Embryonic facial prominence (tissue), 1 donor: Measurements from ENCODE around the gene SERPINA4.
"Not testable (repeated sequence)": the region's sequence is repeated elsewhere in the genome, so short reads cannot be mapped to it uniquely, and the experiment has no call there.

ENCODE experiments used
- DNase-seq: peaks from one replicate; pipeline ENCODE4 v3.0.0-alpha.2; 2016; ENCODE audit errors: extremely low spot score

Gene SERPINA4

GRCh38 chr14:94569381-94570001, 8.2 kb downstream of the SERPINA4 start:
- no peak for DNase-seq

DNA sequence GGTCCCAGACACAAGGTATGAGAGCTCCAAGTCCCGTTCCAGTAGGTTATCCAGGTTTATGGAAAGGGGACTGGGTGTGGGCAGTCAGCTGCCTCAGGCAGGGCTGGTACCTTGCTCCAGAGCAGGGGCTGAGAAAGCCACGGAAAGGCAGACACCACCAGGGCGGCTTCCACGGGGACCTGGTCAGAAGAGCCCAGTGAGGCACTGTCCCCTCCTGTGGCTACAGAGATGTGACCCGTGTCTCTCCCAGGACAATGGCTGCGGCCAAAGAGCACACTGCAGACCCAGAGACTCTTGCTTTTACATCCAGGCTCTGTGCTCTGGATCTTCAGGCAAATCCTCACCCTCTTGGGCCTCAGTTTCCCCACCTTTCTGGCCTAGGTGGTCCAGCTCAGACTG, 8.8 kb downstream of the SERPINA4 start:
- no peak for DNase-seq

DNA sequence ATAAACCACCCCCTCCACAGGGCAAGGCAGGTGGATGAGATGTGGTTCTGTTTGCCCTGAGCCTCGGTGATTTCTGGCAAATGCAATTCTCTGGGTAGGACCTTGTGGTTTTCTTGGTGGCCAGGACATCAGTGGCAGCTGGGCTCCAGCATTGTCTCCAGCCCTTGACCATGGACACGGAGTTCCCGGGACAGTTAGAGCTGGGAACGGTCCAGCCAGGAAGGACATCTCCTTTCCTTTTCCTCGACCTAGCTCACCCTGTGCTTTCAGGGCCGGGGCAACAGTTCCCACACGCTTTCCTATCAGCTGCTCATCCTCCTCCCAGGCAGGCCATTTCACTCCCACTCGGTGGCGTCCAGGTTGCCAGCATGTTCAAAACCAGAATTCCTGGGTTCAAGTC, 9.2 kb downstream of the SERPINA4 start:
- no peak for DNase-seq

DNA sequence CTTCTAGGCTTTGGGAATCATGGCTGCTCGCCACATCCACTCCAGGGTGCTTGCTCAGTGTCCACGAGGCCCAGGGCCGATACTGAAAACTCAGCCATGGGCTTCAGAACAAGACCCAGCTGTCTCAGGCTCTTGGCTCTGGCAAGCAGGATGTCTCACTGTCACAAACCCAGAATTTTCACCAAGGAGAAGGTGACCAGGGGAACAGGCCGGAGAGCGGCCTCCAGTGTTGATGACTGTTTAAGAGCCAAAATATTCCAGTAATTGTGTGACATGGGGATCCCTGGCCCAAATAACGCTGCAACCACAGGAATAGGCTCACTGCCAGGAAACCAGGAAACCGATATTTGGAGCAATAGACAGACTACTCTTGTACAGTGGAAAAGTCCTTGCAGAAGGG, 10.2 kb downstream of the SERPINA4 start:
- DNase-seq = no peak

GRCh38 chr14:94571950-94572349, 10.7 kb downstream of the SERPINA4 start:
- DNase-seq = no peak

DNA sequence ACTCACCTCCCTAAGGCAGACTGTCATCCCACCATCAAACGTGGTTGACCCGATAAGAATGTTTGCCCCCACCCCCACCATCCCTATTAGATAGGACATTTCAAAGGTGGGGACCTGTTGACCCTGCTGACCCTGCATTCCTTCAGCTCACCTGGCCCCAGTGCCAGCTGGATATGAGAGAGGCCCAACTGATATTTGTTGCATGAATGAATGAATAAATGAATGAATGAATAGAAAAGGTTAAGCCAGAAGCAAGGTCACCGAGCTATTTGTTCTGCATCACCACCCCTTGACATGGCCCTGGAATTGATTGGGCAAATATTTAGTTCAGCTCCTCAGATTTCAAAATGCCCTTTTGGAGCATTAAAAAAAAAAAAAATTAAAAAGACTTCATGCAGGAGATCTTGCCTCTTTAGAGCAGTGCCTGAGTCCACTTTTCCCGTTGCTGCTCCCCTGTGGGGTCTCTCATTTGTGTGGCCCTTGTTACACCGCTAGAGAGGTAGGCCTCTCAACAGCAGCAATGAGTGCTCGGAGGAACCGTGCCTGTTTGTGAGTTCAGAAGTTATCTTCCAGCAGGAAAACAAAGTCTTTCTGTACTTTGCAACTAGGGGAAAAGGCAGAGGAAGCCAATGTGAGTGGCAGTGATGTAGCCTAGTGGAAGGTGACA, 11.5 kb downstream of the SERPINA4 start:
- DNase-seq = no peak

- DNase-seq = no peak
These were observed 12.4 kb downstream of the SERPINA4 start for GRCh38 chr14:94573475-94574277.

- DNase-seq = no peak
These were observed 13.1 kb downstream of the SERPINA4 start for GRCh38 chr14:94574336-94574735.

DNA sequence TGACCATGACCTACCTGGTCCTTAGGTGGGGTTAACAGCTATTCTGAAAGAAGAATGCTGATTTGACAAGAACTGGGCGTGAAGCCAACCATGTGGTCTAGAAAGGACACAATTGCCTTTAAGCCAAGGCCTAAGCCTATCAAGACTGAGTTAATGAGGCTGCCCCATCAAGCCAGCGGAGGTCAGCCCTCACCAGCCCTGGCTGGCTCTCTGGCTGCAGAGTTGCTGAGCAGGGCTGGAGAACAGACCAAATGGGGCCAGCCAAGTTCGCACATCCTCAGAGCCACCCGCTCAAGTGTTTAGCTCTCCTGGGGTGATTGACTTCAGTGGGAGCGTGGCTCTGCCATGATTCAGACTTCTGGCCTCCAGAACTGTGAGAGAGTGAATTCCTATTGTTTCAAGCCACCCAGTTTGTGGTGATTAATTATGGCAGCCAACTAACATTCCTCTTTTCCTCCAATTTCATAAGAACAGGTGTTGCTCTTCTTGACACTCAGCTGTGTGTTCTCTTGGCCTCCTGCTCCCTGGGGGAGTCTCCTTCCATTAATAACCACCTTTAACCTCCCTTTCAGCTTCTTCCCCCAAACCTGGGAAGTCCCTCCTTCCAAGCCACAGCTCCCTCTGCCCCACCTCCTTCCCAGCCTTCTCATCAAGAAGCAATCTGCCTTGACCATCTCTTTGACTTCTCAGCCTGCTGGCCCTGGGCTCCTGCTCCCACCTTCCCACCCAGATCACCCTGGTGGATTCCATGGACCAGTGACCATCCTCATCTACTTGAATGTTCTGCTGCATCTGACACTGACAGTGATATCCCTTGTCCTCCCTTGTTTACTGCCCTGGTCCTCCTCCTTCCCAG, 14.7 kb downstream of the SERPINA4 start:
- no peak for DNase-seq

GRCh38 chr14:94577472-94577871, 16.2 kb downstream of the SERPINA4 start:
- DNase-seq = not testable (repeated sequence)

DNA sequence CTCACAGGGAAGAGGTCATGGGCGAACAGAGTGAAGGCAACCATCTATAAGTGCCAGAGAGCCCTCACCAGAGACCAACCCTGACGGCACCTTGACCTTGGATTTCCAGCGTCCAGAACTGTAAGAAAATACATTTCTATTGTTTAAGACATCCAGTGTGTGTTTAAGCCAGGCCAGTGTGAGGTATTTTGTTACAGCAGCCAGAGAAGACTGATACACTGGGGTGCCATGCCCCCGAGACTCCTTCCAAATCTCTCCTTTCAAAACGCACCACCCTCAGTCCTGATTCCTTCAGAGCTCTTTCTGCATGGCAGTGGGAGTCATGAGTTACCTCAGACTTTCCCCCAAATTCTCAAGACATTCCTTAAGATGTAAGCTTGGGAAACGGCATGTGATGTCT, 17.5 kb downstream of the SERPINA4 start:
- DNase-seq = no peak

DNA sequence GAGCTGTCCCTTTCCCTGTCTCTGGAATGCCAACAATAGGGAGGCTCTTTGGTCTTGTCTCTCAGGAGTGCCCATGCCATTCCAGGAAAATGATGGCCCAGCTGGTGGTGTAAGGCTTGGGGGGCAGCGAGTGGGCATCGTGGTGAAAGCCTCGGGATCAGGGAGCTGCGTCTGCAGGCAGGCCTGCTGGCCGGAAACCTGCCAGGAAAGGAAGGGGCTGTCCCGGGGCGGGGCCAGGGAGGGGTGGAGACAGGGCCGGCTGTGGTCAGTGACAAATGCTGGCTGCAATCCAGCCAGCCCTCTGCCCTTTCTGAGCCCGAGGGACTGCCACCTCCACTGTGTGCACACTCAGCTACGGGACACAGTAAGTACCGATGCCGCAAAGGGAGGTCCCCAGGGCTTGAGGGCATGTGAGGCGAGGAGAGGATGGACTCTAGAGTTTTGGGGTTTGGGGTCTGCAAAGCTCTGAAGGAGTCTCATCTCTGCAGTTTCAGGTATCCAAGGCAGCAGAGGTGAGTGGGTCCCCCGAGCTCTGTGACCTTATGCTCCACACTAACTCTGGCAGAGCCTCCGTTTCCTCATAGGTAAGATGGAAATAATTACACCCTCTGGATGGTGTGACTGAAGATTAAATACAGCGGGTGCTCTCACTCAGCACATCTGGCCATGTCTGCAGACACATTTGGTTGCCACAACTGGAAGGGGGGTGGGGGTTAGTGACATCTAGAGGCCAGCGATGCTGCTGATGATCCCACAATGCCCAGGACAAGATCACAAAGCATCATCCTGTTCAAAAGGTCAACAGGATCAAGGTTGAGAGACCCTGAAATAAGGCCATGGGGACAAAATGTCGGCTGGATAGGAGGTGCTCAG, 20.1 kb downstream of the SERPINA4 start, which contains the start of gene SERPINA5:
SERPINA5 (plus strand) TSS at position 300 of the 873 bp plus-strand sequence. CDS start 5,937 bp downstream, outside the sequence.
- DNase-seq = no peak

DNA sequence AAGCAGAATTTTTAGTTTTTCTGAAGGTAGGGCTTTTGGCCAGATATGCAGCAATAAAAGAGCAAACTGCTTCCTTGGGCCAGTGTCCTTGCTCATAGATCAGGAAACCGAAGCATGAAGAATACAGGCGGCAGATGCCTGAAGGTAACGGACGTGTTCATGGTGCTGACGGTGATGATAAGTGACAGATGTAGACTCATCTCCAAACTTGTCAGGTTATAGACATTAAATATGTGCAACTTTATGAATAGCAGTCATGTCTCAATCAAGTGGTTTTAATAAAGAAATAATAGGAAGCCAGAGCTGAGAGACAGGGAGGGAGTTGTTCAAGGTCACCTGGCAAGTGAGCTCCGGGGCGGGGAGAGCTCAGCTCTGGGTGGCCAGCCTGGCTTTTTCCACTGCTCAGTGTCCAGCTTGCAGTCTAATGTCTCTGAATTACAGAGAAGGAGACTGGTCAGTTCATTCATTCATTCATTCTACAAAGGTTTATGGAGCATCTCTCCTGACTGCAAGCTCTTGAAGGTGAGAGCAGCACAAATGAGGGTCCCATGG, 21.0 kb downstream of the SERPINA4 start:
- DNase-seq = no peak

- no peak for DNase-seq
These were observed 21.6 kb downstream of the SERPINA4 start for GRCh38 chr14:94582851-94583250.

- DNase-seq = no peak
These were observed 22.3 kb downstream of the SERPINA4 start for GRCh38 chr14:94583557-94583956.

GRCh38 chr14:94584591-94585280, 23.5 kb downstream of the SERPINA4 start:
- DNase-seq = no peak

GRCh38 chr14:94586635-94587034, 25.4 kb downstream of the SERPINA4 start:
- no peak for DNase-seq

- no peak for DNase-seq
These were observed 27.1 kb downstream of the SERPINA4 start for GRCh38 chr14:94588311-94588710.

GRCh38 chr14:94591073-94591472, 29.8 kb downstream of the SERPINA4 start:
- no peak for DNase-seq

DNA sequence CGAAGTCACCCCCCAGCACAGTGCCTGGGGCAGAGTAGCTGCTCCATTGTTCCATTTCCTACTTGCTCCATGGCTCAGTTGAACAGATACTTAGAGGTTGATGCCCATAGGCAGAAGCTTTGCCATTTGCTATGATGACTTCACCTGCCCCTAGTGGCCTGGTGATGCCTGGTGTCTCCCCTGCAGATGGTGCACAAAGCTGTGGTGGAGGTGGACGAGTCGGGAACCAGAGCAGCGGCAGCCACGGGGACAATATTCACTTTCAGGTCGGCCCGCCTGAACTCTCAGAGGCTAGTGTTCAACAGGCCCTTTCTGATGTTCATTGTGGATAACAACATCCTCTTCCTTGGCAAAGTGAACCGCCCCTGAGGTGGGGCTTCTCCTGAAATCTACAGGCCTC, 30.6 kb downstream of the SERPINA4 start:
- no peak for DNase-seq
